NCI-H2107 treated with DMSO at 0.1 percent for 48 hours (cell line): ENCODE measurements around the gene NUAK2.
"Not testable (repeated sequence)": the region's sequence is repeated elsewhere in the genome, so short reads cannot be mapped to it uniquely, and the experiment has no call there.

ENCODE experiments used
- DNase-seq: peaks from one replicate; lab custom pipeline; 2025; ENCODE audit not compliant: unreplicated experiment; lab: John Stamatoyannopoulos, UW

Gene NUAK2

DNA sequence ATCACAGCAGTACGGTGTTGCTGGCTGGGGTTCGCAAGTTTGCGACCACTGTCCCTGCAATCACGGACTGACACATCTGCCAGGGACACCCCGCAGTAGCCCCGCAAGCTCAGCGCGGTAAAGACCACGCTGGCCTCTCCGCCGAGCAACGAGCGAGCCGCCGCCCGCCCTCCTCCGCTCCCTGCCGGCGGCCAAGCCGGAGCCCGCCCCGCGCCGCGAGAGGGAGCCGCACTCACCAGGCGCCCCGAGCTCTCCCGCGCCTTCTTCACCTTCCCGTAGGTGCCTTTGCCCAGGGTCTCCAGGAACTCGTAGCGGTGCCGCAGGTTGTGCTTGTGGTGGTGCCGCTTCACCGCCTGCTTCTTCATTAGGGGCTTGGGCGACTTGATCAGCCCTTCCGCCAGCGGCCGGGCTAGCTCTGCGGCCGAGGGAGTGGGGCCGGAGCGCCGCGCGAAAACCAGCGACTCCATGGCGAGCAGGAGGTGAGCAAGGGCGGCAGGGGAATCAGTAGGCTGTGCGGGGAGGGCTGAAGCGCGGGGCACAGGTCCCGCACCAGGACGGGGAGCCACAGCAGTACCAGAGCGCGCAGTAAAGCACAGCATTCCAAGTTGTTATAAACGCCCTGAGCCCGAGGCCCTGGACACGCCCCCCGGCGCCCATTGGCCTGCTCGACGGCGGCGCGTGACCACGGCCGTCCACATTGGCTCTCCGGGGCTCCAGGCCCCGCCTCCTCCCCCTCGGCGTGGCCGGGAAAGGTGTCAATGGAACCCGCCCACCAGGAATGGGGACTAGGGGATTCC, at the start of gene NUAK2:
Gene NUAK2 (minus strand): TSS at position 584 of the 797 bp plus-strand sequence. CDS start 117 bp downstream, at position 467.
- DNase-seq = peak; percentile 87

DNA sequence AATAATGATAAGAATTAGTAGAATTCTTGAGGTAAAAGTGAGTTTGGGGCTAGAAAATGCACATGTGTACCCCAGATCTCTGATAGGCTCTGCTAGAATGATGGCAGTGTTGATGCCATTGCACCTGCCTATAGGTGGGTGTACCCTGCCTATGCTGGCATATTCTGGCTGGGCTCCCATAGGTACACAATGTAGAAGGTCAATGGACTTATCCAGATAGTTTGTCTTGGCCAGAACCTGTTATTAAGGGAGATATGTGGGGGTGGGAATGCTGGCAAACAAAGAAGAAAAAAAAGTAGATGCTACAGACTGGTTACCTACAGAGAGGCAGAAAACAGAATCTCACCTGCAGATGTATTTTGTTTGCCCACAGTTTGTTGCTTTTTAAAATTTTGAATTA, 49.2 kb upstream of the NUAK2 start:
- no peak for DNase-seq

DNA sequence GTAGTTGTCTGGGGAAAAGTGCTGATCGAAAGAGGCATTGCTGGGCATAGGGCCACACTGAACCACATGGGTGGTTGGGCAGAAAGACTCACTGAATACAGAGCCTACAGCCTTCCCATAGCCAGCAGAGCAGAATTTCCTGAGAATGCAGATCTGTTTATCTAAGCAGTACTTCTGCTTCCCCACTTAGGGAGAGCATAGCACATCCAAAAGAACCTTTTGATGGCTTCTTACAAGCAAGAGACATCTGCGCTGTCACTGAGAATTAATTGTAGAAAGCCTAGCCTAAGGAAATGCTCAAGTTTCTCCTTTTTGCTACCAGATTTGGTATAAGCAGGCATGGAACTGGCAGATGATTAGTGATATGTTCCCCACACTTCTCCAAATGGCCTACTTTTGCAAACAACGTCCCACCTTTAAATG, 48.2 kb upstream of the NUAK2 start:
- DNase-seq = no peak

DNA sequence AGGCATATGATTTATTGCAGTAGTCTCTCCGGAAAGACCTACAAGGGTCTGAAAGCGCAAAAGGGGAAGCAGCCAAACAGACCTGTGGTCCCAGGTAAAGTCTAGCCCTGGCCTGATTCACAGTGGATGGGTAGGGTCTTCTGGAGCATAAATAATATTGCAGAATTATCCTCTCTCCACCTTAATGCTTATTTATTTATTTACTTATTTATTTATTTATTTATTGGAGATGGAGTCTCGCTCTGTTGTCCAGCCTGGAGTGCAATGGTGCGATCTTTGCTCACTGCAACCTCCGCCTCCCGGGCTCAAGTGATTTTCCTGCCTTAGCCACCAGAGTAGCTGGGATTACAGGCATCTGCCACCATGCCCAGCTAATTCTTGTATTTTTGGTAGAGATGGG, 46.9 kb upstream of the NUAK2 start:
- DNase-seq = no peak

DNA sequence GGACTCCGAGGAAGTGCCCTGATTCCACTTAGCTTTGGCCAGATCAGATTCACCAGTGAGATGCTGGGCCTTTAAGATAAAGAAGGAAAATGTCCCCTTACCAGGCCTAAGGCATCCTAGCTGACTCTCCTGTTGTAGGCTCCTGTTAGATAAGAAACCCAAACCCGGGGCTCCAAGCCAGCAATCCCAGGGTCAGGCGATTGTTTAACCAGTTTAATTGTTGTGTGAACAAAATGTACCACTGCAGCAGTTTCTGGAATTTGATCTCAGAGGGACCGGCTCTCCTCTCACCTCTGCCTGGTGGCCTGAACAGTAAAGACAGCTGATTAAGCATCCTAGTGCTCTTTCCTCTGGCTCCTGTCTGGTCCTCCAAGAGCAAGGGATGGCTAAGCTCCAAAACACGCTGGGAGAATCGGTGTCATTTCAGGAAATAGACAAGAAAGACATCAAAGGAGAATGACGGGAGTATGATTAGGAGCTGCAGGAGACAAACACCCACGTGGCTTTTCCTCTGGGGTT, 44.5 kb upstream of the NUAK2 start:
- peak; percentile 74 for DNase-seq

DNA sequence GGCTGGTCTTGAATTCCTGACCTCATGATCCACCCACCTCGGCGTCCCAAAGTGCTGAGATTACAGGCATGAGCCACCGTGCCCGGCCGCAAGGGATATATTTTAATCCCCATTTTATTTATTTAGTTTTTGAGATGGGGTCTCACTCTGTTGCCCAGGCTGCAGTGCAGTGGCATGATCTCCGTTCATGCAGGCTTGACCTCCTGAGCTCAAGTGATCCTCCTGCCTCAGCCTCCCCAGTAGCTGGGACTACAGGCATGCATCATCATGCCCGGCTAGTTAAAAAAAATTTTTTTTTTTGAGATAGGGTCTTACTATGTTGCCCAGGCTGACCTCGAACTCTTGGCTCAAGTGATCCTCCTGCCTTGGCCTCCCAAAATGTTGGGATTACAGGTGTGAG, 43.5 kb upstream of the NUAK2 start:
- DNase-seq = not testable (repeated sequence)

DNA sequence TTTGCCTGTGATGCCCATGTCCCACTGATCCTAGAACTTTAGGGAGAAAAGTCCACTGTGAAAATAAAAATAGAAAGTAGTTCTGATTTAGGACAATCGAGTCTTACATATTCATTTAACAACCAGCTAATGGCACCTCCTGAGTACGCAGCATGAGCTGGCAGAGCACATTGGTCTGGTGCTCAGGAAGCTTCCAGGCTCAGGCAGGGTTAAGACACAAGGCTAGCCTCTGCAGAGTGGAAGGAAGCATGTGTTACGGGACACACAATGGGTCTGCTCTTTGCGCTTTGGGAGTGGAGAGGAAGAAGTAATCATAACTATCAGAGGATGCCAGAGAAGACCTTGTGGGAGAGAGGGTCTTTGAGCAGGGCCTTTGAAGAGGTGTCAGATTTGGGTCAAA, 39.3 kb upstream of the NUAK2 start:
- DNase-seq = no peak

DNA sequence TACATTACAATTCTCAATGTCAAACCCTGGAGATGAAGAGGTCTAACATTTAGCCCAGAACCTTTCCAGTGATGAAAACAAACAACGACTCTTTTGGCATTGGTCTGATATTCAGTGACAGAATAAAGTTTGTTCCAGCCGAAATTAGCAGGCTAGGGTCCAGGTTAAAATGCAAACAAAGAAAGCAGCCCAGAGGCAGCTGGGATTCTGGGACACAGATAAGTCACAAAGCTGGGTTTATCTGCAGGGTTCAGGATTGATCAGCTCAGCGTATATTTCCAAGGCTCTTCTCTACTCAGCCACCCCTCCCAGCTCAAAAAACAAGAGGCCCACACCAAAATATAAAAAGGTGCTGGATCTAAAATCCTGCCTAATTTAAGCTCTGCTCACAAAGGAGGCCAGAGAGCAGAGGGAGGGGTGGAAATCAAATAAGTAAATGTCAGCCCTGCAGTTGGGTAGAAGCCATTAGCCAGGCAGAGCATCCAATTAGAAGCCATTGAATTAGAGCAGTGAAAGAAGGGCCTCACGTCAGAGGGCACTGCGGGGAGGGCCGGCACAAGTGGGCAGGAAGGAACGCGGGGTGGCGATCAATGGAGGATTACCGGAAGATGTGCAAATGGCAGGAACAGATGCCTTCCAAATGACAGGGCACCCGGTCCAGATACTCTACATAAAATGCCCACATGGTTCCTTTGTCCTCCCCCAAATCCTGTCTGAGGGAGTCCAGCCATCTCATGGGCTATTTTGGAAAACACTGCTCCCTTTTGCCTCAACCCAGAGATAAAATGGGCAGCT, 38.4 kb upstream of the NUAK2 start:
- DNase-seq = no peak

DNA sequence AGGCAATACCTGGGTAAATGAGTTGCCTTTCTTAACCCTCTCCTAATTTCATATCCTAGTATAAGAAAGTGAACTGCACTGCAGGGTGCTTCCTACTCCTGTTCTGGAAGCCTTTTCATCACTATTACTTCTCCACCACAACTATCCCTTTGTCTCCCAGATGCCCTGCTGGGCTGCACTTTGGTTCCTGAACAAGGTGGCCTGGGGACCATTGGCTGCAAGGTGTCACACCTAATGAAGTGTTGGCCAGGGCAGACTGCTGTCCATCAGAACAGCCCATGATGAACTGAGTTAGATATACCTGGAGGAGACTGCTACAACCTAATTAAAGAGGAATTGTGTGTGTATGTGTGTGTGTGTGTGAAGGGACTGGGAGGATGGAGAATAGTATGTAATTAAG, 37.0 kb upstream of the NUAK2 start:
- no peak for DNase-seq

DNA sequence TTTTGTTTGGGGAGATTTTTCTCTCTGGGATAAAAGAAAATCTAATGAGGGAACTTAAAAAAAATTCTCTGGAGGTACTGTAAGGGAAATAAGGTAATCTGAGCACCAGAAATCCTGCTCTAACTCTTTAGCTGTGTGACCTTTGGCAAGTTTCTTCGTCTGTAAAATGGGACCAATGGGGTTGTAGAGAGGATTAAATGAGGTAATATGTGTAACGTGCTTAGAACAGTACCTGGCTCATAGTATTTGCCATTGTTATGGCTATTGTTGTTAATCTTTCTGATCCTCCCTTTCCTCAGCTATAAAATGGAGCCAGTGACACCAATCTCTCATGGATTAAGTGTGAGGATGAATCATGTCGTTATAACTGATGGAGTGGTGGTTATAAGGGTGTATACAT, 36.0 kb upstream of the NUAK2 start:
- DNase-seq = no peak

DNA sequence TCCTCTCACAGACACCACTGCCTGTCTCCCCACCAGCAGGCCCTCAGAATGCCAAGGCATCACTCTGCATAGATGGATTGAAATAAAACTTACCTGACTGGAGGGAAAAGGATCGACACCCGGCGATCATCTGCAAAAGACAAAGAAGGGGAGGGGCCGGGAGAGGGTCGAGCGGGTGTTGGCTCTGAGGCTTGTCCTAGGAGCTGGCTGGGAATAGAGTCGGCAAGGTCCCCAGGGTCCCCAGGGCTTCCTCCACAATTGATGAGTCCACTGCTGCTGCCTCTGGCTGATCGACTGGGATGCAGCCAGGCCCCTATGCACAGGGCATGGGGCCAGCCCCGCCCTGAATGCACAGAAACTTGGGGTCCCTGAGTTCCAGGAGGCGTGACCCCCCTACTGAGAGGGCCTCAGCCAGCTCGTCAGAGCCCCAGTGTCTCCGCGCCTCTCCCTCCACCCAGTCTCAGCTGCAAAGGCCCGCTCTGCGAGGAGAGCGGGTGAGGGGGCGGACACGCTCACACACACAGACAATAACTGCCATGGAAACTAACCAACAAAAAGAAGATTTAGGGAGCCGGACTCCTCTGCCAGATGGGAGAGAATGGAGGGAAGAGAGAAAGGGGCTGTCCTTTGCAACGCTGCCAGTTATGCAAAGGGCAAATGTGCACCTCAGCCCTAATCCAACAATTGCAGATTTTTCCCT, 35.0 kb upstream of the NUAK2 start, which contains the start of gene KLHDC8A:
Gene KLHDC8A (minus strand): TSS at position 483 of the 700 bp plus-strand sequence. CDS start 13,318 bp downstream, outside the sequence.
- peak; percentile 41 for DNase-seq

DNA sequence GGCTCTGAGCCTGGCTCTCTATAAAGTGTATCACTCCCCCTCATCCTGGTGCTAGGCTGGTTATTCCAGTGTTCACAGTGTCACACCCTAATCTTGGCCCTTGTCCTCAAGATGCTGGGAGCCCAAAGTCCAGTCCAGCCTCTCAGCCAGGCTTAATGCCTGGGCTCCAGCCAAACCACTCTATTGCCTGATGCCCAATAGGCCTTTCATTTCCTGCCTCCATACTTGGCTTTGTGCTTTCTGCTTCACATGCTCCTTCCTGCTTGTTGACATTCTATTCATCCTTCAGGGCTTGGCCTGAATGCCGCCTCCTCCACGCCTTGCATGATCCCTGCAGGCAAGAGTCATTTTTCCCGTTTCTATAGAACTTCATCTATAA, 33.5 kb upstream of the NUAK2 start:
- DNase-seq = no peak

DNA sequence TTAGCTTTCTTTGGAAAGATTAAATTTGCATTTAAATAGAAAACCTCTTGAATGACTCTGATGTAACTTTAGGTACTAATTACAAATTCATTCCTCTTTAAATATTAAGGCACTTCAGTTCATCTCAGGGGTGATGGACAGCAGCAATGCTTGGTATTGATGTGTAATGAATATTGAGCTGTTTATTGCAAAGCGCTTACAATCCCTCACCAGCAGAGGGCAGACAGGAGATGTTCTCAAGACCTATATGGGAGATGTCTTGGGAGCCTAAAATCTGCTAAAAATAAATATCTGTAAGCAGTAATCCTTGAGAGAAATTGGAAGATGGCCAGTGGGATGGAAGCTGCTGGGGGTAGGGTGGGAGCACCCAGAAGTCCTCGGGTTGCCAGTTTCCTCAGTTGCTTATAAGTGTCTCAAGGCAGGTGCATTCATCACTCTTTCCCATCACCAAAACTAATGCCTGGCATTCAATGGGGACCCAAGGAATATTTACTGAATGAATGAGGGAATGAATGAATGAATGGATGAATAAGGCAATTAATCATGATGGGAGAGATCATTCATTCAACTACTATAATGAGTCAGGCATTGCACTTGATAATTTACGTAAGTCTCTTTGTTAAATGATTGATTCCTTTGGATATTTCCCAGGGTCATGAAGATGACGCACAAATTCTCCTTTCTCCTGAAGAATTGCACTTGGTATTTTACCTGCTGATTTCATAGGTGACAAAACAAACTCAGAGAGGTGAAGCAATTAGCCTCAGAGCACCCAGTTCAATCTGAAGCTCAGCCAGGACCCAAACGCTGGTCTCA, 32.9 kb upstream of the NUAK2 start:
- DNase-seq = peak; percentile 76

DNA sequence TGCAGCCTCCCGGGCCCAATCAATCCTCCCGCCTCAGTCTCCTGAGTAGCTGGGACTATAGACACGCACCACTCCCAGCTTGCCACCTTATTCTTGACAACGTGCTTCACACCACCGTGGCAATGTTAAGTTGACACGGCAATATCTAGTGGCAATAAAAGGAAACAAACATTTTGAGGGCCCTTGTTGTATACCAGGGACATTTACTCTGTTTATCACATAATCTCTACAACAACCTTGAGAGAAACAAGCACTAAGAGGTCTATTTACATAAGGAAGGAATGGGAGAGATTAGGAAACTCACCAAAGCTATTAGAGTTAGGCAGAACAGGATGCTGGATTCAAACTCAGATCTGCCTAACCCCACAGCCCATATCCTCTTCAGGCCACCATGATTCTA, 32.1 kb upstream of the NUAK2 start:
- DNase-seq = no peak

DNA sequence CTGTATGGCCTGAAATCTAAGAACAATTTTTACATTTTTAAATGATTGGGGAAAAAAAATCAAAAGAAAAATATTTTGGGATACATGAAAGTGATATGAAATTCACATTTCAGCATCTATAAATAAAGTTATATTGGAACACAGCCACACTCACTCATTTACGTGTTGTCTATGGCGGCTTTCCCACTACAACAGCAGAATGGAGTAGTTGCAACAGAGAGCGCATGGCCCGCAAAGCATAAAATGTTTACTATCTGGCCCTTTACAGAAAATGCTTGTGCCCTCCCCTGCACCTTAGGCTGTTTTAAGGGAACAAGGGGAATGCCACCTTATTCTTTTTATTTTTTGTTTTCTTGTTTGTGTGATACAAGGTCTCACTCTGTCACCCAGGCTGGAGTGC, 31.6 kb upstream of the NUAK2 start:
- DNase-seq = no peak

DNA sequence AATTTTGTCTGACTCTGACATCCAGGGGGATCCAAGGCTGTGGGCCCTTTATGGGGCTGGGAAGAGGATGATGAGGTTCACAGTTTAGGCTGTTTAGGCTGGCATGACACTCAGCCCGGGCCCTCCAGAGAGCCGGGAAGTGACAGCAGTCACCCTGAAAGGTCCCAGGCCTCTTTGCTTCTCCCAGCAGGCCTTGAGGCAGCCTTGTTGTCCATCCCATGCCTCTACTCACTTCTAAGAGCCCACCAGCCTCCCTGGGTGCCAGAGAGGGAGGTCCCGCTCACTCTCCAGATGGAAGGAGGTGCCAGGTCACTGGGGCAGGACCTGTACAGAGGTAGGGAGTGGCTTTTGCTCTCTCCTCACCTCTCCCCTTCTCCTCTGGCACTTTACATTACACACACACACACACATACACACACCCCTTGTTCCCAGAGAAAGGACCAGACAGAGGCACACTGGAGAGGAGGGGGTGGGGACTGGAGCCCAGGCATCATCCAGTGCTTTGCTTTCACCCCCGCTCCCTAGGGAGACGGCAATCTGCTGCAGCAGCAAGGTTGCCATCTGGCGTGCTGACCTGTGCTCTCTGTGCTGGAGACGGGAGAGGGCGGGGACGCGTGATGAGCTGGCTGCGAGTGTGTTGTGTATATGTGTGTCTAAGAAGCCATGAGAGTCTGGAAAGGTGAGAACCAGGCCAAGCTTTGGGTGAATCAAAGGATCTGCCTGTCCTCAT, 30.6 kb upstream of the NUAK2 start:
- peak; percentile 98 for DNase-seq

DNA sequence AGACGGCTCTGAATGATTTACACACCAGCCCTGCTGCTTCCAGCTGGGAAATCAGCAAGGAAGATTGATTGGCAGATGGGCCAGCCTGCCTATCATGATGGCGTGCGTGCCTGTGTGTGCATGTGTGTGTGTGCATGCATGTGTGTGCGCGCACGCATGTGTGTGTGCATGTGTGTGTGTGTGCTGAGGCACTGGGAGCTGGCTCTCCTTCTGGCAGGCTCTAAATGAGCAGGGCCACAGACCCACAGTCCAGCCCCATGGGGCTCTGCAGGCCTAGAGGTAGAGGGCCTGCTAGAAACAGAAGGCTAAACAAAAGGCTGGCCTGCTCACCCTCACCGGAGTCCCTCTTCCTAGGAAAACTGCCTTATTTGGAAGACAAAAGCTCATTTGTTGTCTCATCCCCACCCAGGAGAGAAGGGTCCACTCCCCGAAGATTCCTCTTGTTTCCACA, 29.2 kb upstream of the NUAK2 start:
- DNase-seq = no peak

DNA sequence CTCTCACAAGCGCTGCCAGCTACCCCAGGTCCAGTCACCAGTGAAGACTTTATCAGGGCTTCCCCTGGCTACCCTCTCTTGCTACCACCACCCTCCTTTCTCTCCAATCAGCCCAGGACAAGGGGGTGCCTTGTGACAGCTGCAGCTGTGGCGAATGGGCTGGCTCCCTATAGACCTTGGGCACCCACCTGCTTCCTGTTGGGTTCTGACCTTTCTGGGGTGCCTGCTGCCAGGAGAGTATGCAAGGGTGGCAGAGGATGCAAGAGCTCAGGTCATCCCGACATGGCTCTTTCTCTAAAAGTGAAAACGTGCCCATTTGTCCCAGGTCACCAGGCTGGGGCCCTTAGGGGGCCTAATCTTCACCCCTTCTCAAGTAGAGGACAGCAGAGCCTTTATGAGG, 28.6 kb upstream of the NUAK2 start:
- DNase-seq = no peak

DNA sequence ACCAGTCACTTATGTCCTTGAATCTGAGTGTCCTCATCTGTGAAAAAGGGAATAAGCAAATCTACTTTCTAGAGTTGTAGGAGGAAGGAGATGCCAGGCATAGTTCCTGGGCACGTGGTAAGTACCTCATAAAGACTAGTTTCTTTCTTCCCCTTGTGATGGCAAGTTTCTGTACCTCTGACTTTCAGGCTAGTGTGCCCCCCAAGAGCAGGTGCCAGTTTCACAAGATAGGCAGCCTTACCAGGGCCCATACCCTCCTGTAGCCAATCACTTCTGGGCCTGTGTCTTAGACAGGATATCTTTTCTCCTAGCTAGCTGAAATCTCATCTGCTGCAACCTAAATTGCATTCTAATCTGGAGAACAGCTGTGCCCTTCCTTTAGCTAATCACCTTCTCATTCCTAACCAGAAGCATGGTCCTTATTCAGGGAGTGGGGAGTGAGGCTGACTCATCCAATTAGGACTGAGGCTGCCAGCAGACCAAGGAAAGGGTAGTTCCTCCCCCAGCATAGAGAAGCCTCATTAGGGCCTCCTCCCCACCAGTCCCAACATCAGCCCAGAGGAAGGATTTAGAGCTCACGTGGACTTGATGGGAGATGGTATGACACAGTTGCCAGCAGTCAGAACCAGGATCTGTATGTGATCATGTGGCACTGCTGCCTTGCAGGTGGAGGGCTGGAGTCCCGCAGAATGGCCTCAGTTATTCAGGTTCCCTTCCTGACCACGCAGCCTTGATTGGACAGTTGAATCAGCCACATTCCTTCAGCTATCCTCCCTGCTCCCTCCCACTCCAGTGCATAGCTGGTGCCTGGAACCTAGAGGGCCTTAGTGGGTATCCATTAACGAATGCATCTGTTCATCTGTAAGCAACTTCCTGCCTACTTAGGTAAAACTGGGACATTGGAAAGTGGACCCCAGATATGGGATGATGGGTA, 27.3 kb upstream of the NUAK2 start:
- no peak for DNase-seq
